ENCODE results near the gene HSPA12B. TPM values are rescaled to one million over a fixed set of nuclear protein-coding genes. Genes with fewer than 3 reads are reported as not detected.

The HSPA12B gene
- total and polyA plus RNA-seq, 2 of the 13 experiments (the other 11 are each of a cell fraction or from before 2014, with no cell fraction given), result 0.01 TPM; not detected in 1

- Histone ChIP-seq H2AFZ (ENCODE audit: low read length) (no peak overlapping the region), H3K9me3 (ENCODE audit: low read length) (no peaks in the 10 kb centered on the region), H3K36me3 (replicated peaks in 1 of 2; ENCODE audit: control insufficient read depth in 1 of 2, insufficient read depth in 2 of 2, low read length in 2 of 2) (no peaks in the 10 kb centered on the region), H3K4me3 (replicated peaks in 1 of 3; ENCODE audit: insufficient read depth in 1 of 3, low read depth in 2 of 3, low read length in 3 of 3) (peak overlapping the region; percentile 29 to 64 (median 32)), H3K4me2 (ENCODE audit: low read depth, low read length) (peak overlapping the region; percentile 69), H3K27me3 (ENCODE audit: control insufficient read depth in 1 of 2, insufficient read depth in 2 of 2, low read length in 2 of 2) (peaks cover 10 to 47% of the 10 kb centered on the region in 2 experiments; a peak in 4 of 5 replicates), H4K20me1 (ENCODE audit: insufficient read depth, low read length) (no peaks in the 10 kb centered on the region), H3K27ac (ENCODE audit: extremely low read length, insufficient read depth, low read length) (no peak overlapping the region), H3K9ac (ENCODE audit: insufficient read depth, low read depth, low read length) (no peak overlapping the region), H3K4me1 (ENCODE audit: insufficient read depth, low read length) (peaks cover 61% of the 10 kb centered on the region), H3K79me2 (ENCODE audit: insufficient read depth, low read length) (no peaks in the 10 kb centered on the region)
- CTCF ChIA-PET (ENCODE audit: low intra/inter-chr PET ratio, low total read pairs), result no interaction called here
- ATAC-seq, result peak; percentile 16
- no peak for FAIRE-seq
- DNase-seq (ENCODE audit: low spot score), result peak; percentile 74
- in situ Hi-C loops (cut with HindIII; ENCODE audit: extremely low pct_ligation_motif_present, low pct_unique_long_range_greater_than_20kb), result no loop called here
- WGBS (ENCODE audit: low lambda C conversion rate), result 27% methylated on average over 45 of the region's 45 CpGs
- intact Hi-C loops (cut with micrococcal nuclease; ENCODE audit: unreplicated experiment), result no loop called here
- POLR2A ChIA-PET, result interaction anchor here (0.6 to 2.3 kb wide), 10 partner anchors 9 to 86 kb away, joined by 3 to 10 read pairs (median 4); partner anchors contain the start of genes ADISSP, AP5S1 and SPEF1
- no TSS peak for BruUV-seq (replicated peaks)
- peak; percentile 55 for TF ChIP-seq ZNF687 (CRISPR knock-in tag; IDR thresholded peaks at IDR 0.05)
- no peak for TF ChIP-seq MATR3 (CRISPR knock-in tag; IDR thresholded peaks at IDR 0.05)
- no peak for TF ChIP-seq ETV5 (CRISPR knock-in tag; IDR thresholded peaks at IDR 0.05; ENCODE audit: borderline replicate concordance)
- 0 out of 2 replicates have a peak, but pooled peaks have one; percentile 21 for TF ChIP-seq ZSCAN31 (CRISPR knock-in tag; IDR thresholded peaks at IDR 0.05; ENCODE audit: low read depth)
- no peak for TF ChIP-seq ZNF160 (CRISPR knock-in tag; IDR thresholded peaks at IDR 0.05)
- no peak for TF ChIP-seq ARID2 (CRISPR knock-in tag; IDR thresholded peaks at IDR 0.05; ENCODE audit: borderline replicate concordance)
- TF ChIP-seq NONO (IDR thresholded peaks at IDR 0.05), result no peak
- TF ChIP-seq NONO (CRISPR knock-in tag; conservative IDR thresholded peaks at IDR 0.05), result no peak
- no peak for TF ChIP-seq ZNF609 (CRISPR knock-in tag; IDR thresholded peaks at IDR 0.05; ENCODE audit: borderline replicate concordance)
- TF ChIP-seq KDM4B (CRISPR knock-in tag; IDR thresholded peaks at IDR 0.05), result no peak
- TF ChIP-seq LCORL (IDR thresholded peaks at IDR 0.05), result no peak
- TF ChIP-seq LCORL (CRISPR knock-in tag; IDR thresholded peaks at IDR 0.05), result 0 out of 2 replicates have a peak, but pooled peaks have one; percentile 22
These were observed 12.6 kb downstream of the HSPA12B start for GRCh38 chr20:3744806-3745685.

Measured in HepG2 (cell line).